ENCODE data around the gene ATG10. TPM values are rescaled to one million over a fixed set of nuclear protein-coding genes. Genes with fewer than 3 reads are reported as not detected.

The ATG10 gene
- total RNA-seq, 1 donor from 2014 or later = 14.8 TPM

- TF ChIP-seq CTCF (IDR thresholded peaks at IDR 0.05; ENCODE audit: unreplicated experiment) = no peak
- no peak overlapping the region for H3K4me3 Mint-ChIP-seq
- no peaks in the 10 kb centered on the region for H3K4me1 Mint-ChIP-seq
- no peak overlapping the region for H3K27ac Mint-ChIP-seq
- no peaks in the 10 kb centered on the region for H3K9me3 Mint-ChIP-seq
- no peaks in the 10 kb centered on the region for H3K36me3 Mint-ChIP-seq
- DNase-seq (ENCODE audit: low spot score in 2 of 2, unreplicated experiment in 2 of 2) = no peak
- H3K27me3 Mint-ChIP-seq (ENCODE audit: low read depth) = no peaks in the 10 kb centered on the region
Observed at GRCh38 chr5:82211855-82212572, 240.2 kb downstream of the ATG10 start.

- no peak for DNase-seq (ENCODE audit: low spot score in 2 of 2, unreplicated experiment in 2 of 2)
Observed at GRCh38 chr5:82217917-82218316, 246.1 kb downstream of the ATG10 start.

GRCh38 chr5:82218374-82219156, 246.7 kb downstream of the ATG10 start:
- H3K9me3 Mint-ChIP-seq = no peaks in the 10 kb centered on the region
- H3K27me3 Mint-ChIP-seq (ENCODE audit: low read depth) = no peaks in the 10 kb centered on the region
- no peak overlapping the region for H3K4me3 Mint-ChIP-seq
- H3K36me3 Mint-ChIP-seq = no peaks in the 10 kb centered on the region
- no peak for TF ChIP-seq CTCF (IDR thresholded peaks at IDR 0.05; ENCODE audit: unreplicated experiment)
- peaks cover 10% of the 10 kb centered on the region for H3K4me1 Mint-ChIP-seq
- no peak overlapping the region for H3K27ac Mint-ChIP-seq
- no peak for DNase-seq (ENCODE audit: low spot score in 2 of 2, unreplicated experiment in 2 of 2)

More at GRCh38 chr5:82217917-82218316, 246.1 kb downstream of the ATG10 start:
- H3K4me1 Mint-ChIP-seq = peaks cover 9% of the 10 kb centered on the region
- no peaks in the 10 kb centered on the region for H3K9me3 Mint-ChIP-seq
- no peak for TF ChIP-seq CTCF (IDR thresholded peaks at IDR 0.05; ENCODE audit: unreplicated experiment)
- no peak overlapping the region for H3K27ac Mint-ChIP-seq
- H3K36me3 Mint-ChIP-seq = no peaks in the 10 kb centered on the region
- H3K27me3 Mint-ChIP-seq (ENCODE audit: low read depth) = no peaks in the 10 kb centered on the region
- H3K4me3 Mint-ChIP-seq = no peak overlapping the region

- Mint-ChIP-seq H3K27ac (no peak overlapping the region), H3K36me3 (no peaks in the 10 kb centered on the region), H3K9me3 (no peaks in the 10 kb centered on the region), H3K4me3 (no peak overlapping the region), H3K27me3 (ENCODE audit: low read depth) (no peaks in the 10 kb centered on the region), H3K4me1 (peaks cover 13% of the 10 kb centered on the region)
- no peak for DNase-seq (ENCODE audit: low spot score in 2 of 2, unreplicated experiment in 2 of 2)
- TF ChIP-seq CTCF (IDR thresholded peaks at IDR 0.05; ENCODE audit: unreplicated experiment) = no peak
Observed at GRCh38 chr5:82221020-82221419, 249.2 kb downstream of the ATG10 start.

- DNase-seq (ENCODE audit: low spot score in 2 of 2, unreplicated experiment in 2 of 2) = no peak
- TF ChIP-seq CTCF (IDR thresholded peaks at IDR 0.05; ENCODE audit: unreplicated experiment) = no peak
- Mint-ChIP-seq H3K4me3 (no peak overlapping the region), H3K9me3 (no peaks in the 10 kb centered on the region), H3K27ac (no peak overlapping the region), H3K27me3 (ENCODE audit: low read depth) (no peaks in the 10 kb centered on the region), H3K4me1 (peaks cover 13% of the 10 kb centered on the region), H3K36me3 (no peaks in the 10 kb centered on the region)
Observed at GRCh38 chr5:82222597-82223574, 251.1 kb downstream of the ATG10 start.

Data from mesothelial cell of epicardium (in vitro differentiated cells).